Hematopoietic multipotent progenitor cell treated with erythropoietin and hydrocortisone succinate and interleukin-3 and kit ligand, for 17 days (in vitro differentiated cells): ENCODE data around the gene CDS2.
A peak's percentile ranks its signal among the peaks of the same experiment; 100 is the strongest.

ENCODE experiments used
- DNase-seq: peaks from one replicate; pipeline ENCODE4 v3.0.0-alpha.2; 2015; ENCODE audit warnings: low spot score

CDS2 gene

GRCh38 chr20:5119435-5120184 is 7.2 kb upstream of the CDS2 start, which contains the start of gene PCNA:
TSS of gene PCNA (minus strand) at chr20:5119958. CDS start at chr20:5119798, 160 bp downstream.
- peak; percentile 96 for DNase-seq

GRCh38 chr20:5120185-5120476 is 6.7 kb upstream of the CDS2 start:
- no peak for DNase-seq

GRCh38 chr20:5122873-5123260 is 3.9 kb upstream of the CDS2 start:
- peak; percentile 50 for DNase-seq

- peak; percentile 41 for DNase-seq
Observed at GRCh38 chr20:5127204-5127858, 523 bp downstream of the CDS2 start.

GRCh38 chr20:5127859-5128424 is 1.1 kb downstream of the CDS2 start:
- DNase-seq = no peak

GRCh38 chr20:5128886-5129285 is 2.1 kb downstream of the CDS2 start:
- DNase-seq = no peak

GRCh38 chr20:5131502-5131901 is 4.7 kb downstream of the CDS2 start:
- DNase-seq = no peak

GRCh38 chr20:5133998-5134397 is 7.2 kb downstream of the CDS2 start:
- no peak for DNase-seq

- DNase-seq = no peak
Observed at GRCh38 chr20:5135363-5136012, 8.7 kb downstream of the CDS2 start.

GRCh38 chr20:5136096-5136495 is 9.3 kb downstream of the CDS2 start:
- no peak for DNase-seq

- DNase-seq = no peak
Observed at GRCh38 chr20:5140195-5140594, 13.4 kb downstream of the CDS2 start.

- no peak for DNase-seq
Observed at GRCh38 chr20:5141615-5142014, 14.8 kb downstream of the CDS2 start.

- DNase-seq = no peak
Observed at GRCh38 chr20:5143851-5144250, 17.0 kb downstream of the CDS2 start.

- DNase-seq = no peak
Observed at GRCh38 chr20:5145365-5146098, 18.7 kb downstream of the CDS2 start.

- DNase-seq = no peak
Observed at GRCh38 chr20:5146099-5146668, 19.4 kb downstream of the CDS2 start.

GRCh38 chr20:5146871-5147592 is 20.2 kb downstream of the CDS2 start:
- no peak for DNase-seq

GRCh38 chr20:5148581-5148980 is 21.8 kb downstream of the CDS2 start:
- no peak for DNase-seq

- no peak for DNase-seq
Observed at GRCh38 chr20:5149892-5150225, 23.1 kb downstream of the CDS2 start.

GRCh38 chr20:5150226-5151076 is 23.6 kb downstream of the CDS2 start:
- no peak for DNase-seq

- DNase-seq = no peak
Observed at GRCh38 chr20:5153152-5153467, 26.3 kb downstream of the CDS2 start.
